ENCODE data around the gene DBH.

DBH gene

GRCh38 chr9:133641861-133642595, 5.9 kb downstream of the DBH start:
- TF ChIP-seq ZNF70 (CRISPR knock-in tag; IDR thresholded peaks at IDR 0.05): no peak
- TF ChIP-seq TCF4 (CRISPR knock-in tag; IDR thresholded peaks at IDR 0.05; ENCODE audit: borderline replicate concordance): no peak
- no peak for TF ChIP-seq ZFP3 (CRISPR knock-in tag; IDR thresholded peaks at IDR 0.05)
- TF ChIP-seq SNAI2 (CRISPR knock-in tag; IDR thresholded peaks at IDR 0.05): no peak
- no peak for TF ChIP-seq PPARA (CRISPR knock-in tag; IDR thresholded peaks at IDR 0.05; ENCODE audit: borderline replicate concordance)
- TF ChIP-seq ISL1 (CRISPR knock-in tag; IDR thresholded peaks at IDR 0.05): no peak
- no peak for TF ChIP-seq RARB (CRISPR knock-in tag; IDR thresholded peaks at IDR 0.05)
- TF ChIP-seq ARNTL (CRISPR knock-in tag; IDR thresholded peaks at IDR 0.05; ENCODE audit: borderline replicate concordance, low read depth): no peak
- no peak for TF ChIP-seq TOX (CRISPR knock-in tag; IDR thresholded peaks at IDR 0.05; ENCODE audit: borderline replicate concordance)
- TF ChIP-seq ZC3H10 (CRISPR knock-in tag; IDR thresholded peaks at IDR 0.05): no peak
- TF ChIP-seq POU6F1 (CRISPR knock-in tag; IDR thresholded peaks at IDR 0.05; ENCODE audit: borderline replicate concordance, low read depth): no peak
- no peak for TF ChIP-seq ZNF8 (CRISPR knock-in tag; IDR thresholded peaks at IDR 0.05)
- no peak for TF ChIP-seq ESRRG (CRISPR knock-in tag; IDR thresholded peaks at IDR 0.05)
- no peak for TF ChIP-seq BACH2 (CRISPR knock-in tag; IDR thresholded peaks at IDR 0.05; ENCODE audit: borderline replicate concordance)
- TF ChIP-seq CSRNP3 (CRISPR knock-in tag; IDR thresholded peaks at IDR 0.05): no peak
- no peak for TF ChIP-seq CSDC2 (CRISPR knock-in tag; IDR thresholded peaks at IDR 0.05)
- no peak for TF ChIP-seq ZNF565 (CRISPR knock-in tag; conservative IDR thresholded peaks at IDR 0.05; ENCODE audit: low read depth)
- TF ChIP-seq ZFP30 (CRISPR knock-in tag; IDR thresholded peaks at IDR 0.05): no peak
- TF ChIP-seq OSR1 (CRISPR knock-in tag; IDR thresholded peaks at IDR 0.05): no peak
- ATAC-seq: no peak

GRCh38 chr9:133642708-133643361, 6.7 kb downstream of the DBH start:
- TF ChIP-seq RARB (CRISPR knock-in tag; IDR thresholded peaks at IDR 0.05): no peak
- no peak for TF ChIP-seq ZC3H10 (CRISPR knock-in tag; IDR thresholded peaks at IDR 0.05)
- TF ChIP-seq TCF4 (CRISPR knock-in tag; IDR thresholded peaks at IDR 0.05; ENCODE audit: borderline replicate concordance): no peak
- TF ChIP-seq ARNTL (CRISPR knock-in tag; IDR thresholded peaks at IDR 0.05; ENCODE audit: borderline replicate concordance, low read depth): no peak
- no peak for TF ChIP-seq TOX (CRISPR knock-in tag; IDR thresholded peaks at IDR 0.05; ENCODE audit: borderline replicate concordance)
- ATAC-seq: no peak

DNA sequence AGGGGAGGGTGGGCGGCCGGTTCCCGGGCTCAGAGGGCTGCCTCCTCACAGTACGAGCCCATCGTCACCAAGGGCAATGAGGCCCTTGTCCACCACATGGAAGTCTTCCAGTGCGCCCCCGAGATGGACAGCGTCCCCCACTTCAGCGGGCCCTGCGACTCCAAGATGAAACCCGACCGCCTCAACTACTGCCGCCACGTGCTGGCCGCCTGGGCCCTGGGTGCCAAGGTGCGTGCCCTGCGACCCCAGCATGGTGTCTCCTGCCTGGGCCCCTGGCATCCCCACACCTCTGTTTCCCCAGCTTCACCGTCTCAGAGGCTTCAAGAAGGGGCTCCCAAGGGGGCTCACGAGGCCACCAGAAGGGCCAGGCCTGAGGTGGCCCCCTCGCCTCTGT, 7.2 kb downstream of the DBH start:
- ATAC-seq: no peak
- TF ChIP-seq RARB (CRISPR knock-in tag; IDR thresholded peaks at IDR 0.05): no peak
- no peak for TF ChIP-seq TCF4 (CRISPR knock-in tag; IDR thresholded peaks at IDR 0.05; ENCODE audit: borderline replicate concordance)
- TF ChIP-seq, protein P1, sequence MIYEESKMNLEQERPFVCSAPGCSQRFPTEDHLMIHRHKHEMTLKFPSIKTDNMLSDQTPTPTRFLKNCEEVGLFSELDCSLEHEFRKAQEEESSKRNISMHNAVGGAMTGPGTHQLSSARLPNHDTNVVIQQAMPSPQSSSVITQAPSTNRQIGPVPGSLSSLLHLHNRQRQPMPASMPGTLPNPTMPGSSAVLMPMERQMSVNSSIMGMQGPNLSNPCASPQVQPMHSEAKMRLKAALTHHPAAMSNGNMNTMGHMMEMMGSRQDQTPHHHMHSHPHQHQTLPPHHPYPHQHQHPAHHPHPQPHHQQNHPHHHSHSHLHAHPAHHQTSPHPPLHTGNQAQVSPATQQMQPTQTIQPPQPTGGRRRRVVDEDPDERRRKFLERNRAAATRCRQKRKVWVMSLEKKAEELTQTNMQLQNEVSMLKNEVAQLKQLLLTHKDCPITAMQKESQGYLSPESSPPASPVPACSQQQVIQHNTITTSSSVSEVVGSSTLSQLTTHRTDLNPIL (CRISPR knock-in tag; IDR thresholded peaks at IDR 0.05; ENCODE audit: low read depth): no peak
- no peak for TF ChIP-seq ZC3H10 (CRISPR knock-in tag; IDR thresholded peaks at IDR 0.05)
- no peak for TF ChIP-seq ZNF565 (CRISPR knock-in tag; conservative IDR thresholded peaks at IDR 0.05; ENCODE audit: low read depth)
- no peak for TF ChIP-seq BACH2 (CRISPR knock-in tag; IDR thresholded peaks at IDR 0.05; ENCODE audit: borderline replicate concordance)

- ATAC-seq: no peak
- TF ChIP-seq ZFP3 (CRISPR knock-in tag; IDR thresholded peaks at IDR 0.05) (no peak), ZNF70 (CRISPR knock-in tag; IDR thresholded peaks at IDR 0.05) (no peak)
Observed at GRCh38 chr9:133643978-133644760, 8.0 kb downstream of the DBH start.

All from SK-N-SH treated with all-trans-retinoic acid at 6 μM for 48 hours (cell line).